GF-D8 (cell line): ENCODE data around the gene KCNIP2.
"Not testable (repeated sequence)": the region's sequence is repeated elsewhere in the genome, so short reads cannot be mapped to it uniquely, and the experiment has no call there.

Source experiments
- DNase-seq: peaks from one replicate; lab custom pipeline; 2025; lab: John Stamatoyannopoulos, UW

The KCNIP2 gene

DNA sequence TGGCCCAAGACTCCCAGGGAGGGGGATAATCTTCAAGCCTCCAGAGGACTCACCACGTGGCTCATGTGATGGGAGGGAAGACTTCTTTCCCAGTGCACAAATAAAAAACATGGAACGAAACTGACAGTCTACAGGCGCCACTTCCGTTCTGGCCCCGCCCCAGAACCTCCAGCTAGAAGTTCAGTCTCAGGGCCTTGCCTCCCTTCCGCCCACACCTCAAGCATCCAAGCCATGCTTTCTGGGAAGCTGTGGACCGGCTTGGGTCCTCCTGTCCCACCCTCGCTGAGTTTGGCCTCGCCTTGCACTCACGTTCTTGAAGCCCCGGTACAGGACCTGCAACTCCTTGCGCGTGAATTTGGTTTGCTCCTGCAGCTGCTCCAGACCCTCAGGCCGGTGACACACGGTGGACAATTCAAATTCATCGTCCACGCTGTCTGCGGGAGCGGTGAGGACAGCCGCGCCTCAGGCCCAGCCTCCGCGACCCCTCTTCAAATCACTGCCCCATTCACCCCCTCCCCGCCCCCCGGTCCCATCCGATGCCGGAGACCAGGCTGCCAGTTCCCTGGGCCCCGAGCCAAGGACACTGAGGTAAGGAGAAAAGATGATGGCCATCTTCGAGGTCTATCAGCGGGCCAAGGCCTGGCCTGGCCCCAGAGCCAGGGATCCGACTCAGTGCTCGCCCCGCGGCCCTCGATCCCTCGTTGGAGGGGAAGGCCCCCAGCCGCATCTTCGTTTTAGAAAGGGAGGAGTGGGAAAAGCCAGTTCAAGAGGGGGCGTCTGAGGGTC lies 14.6 kb downstream of the KCNIP2 start:
- no peak for DNase-seq

GRCh38 chr10:101827919-101828600 lies 15.5 kb downstream of the KCNIP2 start:
- DNase-seq: no peak

GRCh38 chr10:101826852-101827434 lies 16.7 kb downstream of the KCNIP2 start:
- DNase-seq: no peak

- DNase-seq: no peak
These were observed 18.9 kb downstream of the KCNIP2 start for GRCh38 chr10:101824736-101825135.

- DNase-seq: peak; percentile 69
These were observed 24.5 kb downstream of the KCNIP2 start for GRCh38 chr10:101818872-101819633.

DNA sequence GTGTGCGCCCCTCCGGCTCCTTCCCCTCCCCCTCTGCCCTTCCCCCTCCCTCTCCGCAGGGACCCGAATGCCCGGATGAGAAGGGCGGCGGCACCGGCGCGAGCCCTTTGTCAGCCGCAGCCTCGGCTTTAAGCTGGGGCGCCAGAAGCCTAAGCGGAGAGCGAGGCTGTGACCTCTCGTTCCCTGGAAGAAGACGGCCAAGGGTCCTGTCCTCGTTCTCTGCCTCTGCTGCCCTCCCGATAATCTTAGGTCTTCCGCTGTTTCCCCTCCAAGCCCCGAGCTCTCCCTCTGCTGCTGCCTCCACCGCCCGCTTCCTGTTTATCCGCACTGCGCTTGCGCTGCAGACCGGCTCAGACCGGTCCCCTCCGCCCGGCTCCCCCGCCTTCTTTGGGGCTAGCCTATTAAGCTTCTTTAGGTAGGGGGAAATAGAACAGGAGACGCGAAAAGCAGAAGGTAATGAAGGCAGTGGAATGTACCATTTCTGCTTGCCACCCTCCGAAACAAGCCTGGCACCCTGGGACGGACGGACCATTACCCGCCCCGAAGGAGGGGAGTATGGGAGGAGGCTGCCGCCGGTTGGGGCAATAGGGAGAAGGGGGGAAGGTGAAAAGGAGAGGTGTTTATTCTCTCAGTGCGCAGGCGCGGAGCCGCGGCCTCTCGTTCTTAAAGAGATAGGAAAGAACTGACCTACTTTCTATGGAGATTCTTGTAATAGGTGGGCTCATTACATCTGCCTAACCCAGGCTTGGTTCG lies 25.3 kb downstream of the KCNIP2 start, which contains the start of gene OGA:
Gene OGA, minus strand, starts transcription at position 326 of the 753 bp plus-strand sequence. CDS start 422 bp downstream, outside the sequence.
- peak; percentile 99 for DNase-seq

GRCh38 chr10:101817337-101818118 lies 26.1 kb downstream of the KCNIP2 start:
- peak; percentile 59 for DNase-seq

DNA sequence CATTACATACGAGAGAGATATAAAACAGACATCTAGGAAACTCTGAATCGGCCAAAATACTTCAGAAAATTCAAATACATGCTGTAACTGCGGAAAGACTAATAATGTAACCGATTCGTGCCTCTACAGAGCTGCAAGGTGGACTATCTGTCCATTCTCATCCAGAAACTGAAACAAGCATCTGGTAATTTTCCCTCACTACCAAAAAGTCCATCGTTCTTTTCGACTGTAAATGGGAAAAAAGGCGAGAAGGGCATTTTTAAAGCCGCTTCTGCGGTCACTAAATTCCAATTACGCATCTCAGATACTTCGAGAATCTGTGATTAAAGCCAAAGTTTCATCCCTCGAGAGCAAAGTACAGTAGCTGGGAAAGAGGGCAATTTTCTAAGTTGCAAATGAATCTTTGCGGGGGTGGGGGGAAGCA lies 26.7 kb downstream of the KCNIP2 start:
- no peak for DNase-seq

DNA sequence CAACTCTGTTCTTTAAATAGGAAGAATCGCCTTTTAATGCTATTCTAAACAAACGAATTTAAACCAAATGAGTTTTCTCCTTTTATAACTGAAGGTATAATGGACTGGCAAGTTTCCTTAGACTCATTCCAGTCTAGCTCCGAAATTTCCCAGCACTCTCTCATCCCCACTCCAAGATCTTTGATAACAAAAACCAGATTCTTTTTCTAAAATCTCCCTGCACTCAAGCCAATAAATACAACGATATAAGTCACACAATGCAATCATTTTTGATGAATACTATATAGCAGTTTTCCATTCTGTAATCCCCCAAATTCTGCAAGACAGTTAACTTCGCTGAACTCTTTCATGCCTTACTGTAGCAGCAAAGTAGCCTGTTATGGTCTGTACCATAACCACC lies 27.2 kb downstream of the KCNIP2 start:
- DNase-seq: no peak

DNA sequence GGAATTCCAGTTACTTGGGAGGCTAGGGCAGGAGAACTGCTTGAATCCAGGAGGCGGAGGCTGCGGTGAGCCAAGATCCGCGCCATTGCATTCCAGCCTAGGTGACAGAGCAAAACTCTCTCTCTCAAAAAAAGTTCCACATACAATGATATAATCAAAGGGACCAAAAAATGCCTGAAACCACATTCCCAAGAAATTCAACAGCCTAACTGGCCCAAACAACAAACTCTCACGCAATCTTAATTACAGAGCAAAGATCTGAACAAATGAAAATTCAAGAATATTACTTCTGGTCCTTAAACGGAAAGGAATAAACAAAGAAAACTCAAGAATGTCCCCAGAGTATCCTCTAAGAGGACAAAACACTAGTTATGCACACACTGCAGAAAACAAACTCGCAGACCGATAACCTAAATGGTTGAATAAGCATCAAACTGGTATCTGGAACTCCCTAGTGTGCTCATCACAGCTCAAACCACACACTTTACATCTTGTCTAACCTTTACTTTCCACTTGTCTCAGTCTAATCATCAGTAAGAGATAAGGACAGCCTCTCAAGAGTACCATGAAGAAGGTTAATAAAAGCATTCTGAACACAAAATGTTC lies 29.0 kb downstream of the KCNIP2 start:
- DNase-seq: no peak

DNA sequence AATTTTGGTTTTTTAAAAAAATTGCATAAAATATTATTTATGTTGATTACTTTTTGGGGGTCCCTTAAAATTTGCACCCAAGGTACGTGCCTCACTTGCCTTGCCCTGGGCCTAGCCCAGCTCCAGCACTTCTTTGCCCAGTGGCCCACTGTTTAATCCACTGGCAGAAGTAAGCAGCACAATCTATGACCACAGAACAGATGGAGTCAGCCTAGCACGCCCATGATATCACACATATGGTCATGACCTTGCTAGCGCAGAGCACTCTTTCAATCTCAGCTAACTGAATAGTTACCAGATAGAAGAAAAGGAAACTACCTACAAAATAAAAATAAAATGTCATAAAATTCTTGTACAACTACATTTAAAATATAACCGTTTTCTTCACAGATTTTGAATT lies 31.0 kb downstream of the KCNIP2 start:
- DNase-seq: no peak

DNA sequence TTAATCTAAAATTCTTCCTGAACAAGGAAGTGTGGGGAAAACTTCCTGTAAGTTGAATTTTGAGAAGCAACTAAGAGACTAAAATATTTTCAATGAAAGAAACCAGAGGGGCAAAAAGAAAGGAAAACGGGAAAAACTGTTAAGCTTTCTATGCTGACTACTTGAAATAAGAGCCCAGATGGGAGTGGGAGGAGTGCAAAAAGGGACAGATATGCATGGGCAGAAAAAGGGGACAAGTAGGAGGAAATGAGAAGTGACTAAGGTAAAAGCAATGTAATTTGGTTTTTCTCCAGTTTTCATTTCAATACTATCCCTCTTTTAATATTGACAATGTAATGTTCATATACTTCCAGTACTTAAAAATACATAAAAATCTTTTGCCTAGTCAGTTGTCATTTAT lies 36.4 kb downstream of the KCNIP2 start:
- no peak for DNase-seq

DNA sequence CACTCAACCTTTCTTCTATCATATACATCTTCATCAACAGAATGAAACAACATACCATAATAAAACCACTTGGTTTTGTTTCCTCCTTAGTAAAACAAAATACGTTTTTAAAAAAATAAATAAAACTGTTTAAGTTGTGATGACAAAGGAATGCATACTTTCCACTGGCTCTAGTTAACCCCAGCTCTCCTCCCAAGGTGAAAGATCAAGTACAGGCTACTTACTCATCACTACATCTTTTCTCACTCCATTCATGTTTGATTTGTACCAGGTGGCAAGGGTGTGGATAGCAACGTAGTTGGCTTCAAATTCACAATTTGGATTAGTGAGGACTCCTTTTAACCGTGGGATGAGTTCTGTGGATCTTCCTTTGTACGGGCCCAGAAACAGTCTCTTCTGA lies 40.1 kb downstream of the KCNIP2 start:
- no peak for DNase-seq

DNA sequence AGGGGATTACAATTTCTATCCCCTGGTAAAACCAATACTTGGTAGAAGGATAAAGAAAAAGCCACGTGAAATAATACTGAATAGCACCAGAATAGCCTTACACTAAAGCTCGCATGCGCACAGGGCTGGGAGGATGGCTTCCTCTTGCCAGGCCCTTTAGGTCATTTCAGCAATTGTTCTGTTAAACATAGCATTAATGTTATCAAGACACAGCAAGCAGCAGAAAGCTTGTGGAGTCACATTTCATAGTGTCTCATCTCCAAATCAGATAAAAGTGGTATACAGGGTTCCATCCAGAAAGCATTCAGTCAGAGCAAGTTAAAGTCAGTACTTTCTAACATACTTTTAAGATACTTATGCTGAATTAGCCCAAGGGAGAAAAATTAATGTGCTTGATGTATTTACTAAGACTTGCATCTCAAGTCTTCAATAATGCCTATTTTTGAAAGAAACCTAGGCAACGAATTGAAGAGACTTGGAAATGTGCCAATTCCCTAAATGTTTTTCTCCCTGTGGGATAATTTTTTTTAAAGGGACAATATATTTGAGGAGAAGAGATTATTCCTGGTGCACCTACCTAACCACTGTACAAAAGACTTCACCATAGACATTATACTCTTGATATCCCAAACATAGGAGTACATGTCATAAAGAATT lies 46.1 kb downstream of the KCNIP2 start:
- DNase-seq: no peak

- DNase-seq: no peak
These were observed 50.1 kb downstream of the KCNIP2 start for GRCh38 chr10:101793526-101793925.

DNA sequence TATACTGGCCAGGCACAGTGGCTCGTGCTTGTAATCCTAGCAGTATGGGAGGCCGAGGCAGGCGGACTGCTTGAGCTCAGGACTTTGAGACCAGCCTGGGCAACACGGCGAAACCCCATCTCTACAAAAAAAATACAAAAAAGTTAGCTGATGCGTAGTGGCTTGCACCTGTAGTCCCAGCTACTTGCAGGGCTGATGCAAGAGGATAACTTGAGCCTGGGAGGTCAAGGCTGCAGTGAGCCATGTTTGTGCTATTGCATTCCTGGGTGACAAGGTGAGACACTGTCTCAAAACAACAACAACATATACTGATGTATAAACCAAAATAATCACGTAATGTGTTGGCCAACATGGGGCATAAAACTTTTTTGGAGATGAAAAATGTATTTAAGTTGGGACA lies 53.9 kb downstream of the KCNIP2 start:
- no peak for DNase-seq

GRCh38 chr10:101789231-101789630 lies 54.4 kb downstream of the KCNIP2 start:
- DNase-seq: not testable (repeated sequence)

- no peak for DNase-seq
These were observed 57.8 kb downstream of the KCNIP2 start for GRCh38 chr10:101785801-101786200.

DNA sequence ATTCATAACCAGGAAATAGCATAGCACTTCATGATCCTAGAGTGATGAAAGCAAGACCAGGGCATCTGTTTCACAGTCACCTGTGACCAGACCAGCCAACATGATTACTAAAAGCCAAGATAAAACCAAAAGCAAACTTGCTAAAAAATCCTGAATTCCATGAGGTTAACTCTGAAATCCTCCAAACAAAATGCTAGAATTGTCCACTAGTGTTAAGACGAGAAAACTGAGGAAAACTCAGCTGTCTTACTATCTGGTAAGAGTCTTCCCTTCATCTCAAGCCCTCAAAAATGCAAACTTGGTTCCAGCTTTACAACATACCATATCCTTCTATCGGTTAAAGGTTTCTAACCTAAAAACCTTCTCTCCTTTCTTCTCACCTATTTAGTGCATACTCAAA lies 59.0 kb downstream of the KCNIP2 start:
- DNase-seq: no peak

DNA sequence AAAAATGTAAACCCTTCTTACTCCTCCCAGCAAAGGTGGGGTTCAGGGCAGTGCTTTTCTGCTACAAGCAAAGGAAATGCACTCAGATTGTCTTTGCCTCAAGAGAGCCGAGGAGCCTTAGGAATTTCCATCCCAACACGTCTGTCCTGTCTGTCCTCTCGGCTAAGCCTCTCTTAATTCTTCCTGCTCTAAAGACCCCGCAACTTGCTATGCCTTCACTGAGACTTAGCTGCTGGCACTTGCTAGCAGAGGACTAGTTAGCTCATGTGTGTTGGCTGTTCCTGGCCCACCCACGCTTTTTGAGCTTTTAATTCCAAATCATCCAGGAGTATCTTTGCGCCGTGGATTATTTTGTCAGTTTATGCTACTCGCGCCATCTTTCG lies 59.9 kb downstream of the KCNIP2 start:
- no peak for DNase-seq
